Adrenal gland (tissue), 12 donors: ENCODE data around the gene DIPK2A. TPM values are rescaled to one million over a fixed set of nuclear protein-coding genes. Genes with fewer than 3 reads are reported as not detected.
A peak's percentile ranks its signal among the peaks of the same experiment; 100 is the strongest.

Experiments used
- DNase-seq, 7 donors: peaks; one replicate each; pipeline ENCODE4 v3.0.0-alpha.2; 2019 to 2020
- H3K27ac ChIP-seq, 5 donors: fragments of 200-600 bp; sonication (generic) in 4 of 5; 1 replicate in 3 of 5; 2 replicates in 2 of 5; pipeline versions ENCODE4 v1.5.1 to v1.8.0; 2016 to 2020; ENCODE audit warnings: mild to moderate bottlenecking in 1 of 5
- H3K27me3 ChIP-seq: fragments of 200-600 bp; 2 replicates; pipeline ENCODE4 v1.8.0; 2021
- H3K36me3 ChIP-seq, 2 donors: fragments of 200-600 bp; replicated peaks in 1 of 2; 1 replicate in 1 of 2; 2 replicates in 1 of 2; pipeline versions ENCODE4 v1.5.1 to v1.8.0; 2018 to 2022
- H3K4me1 ChIP-seq, 2 donors: fragments of 200-600 bp; replicated peaks in 1 of 2; 1 replicate in 1 of 2; 2 replicates in 1 of 2; pipeline versions ENCODE4 v1.5.1 to v1.8.0; 2018 to 2021
- H3K4me3 ChIP-seq, 4 donors: fragments of 200-600 bp; sonication (generic) in 3 of 4; one replicate each; pipeline ENCODE4 v1.5.1; 2016 to 2018
- H3K9me3 ChIP-seq, 3 donors: fragments of 200-600 bp; sonication (generic) in 1 of 3; replicated peaks in 1 of 3; 1 replicate in 2 of 3; 2 replicates in 1 of 3; pipeline versions ENCODE4 v1.5.1 to v1.8.0; 2016 to 2021
- POLR2A ChIP-seq, 2 donors: fragments of 450-650 bp; IDR thresholded peaks; one replicate each; pipeline ENCODE4 v1.6.1; 2017; ENCODE audit warnings: antibody characterized with exemption in 2 of 2, mild to moderate bottlenecking in 2 of 2, moderate library complexity in 1 of 2
- WGBS, 4 donors: extraction: QIAGEN DNeasy Blood & Tissue Kit in 2 of 4; methylation state at CpG; one replicate each; pipeline versions ENCODE4 v1.1.5 to v1.1.7; 2013 to 2017; 5-methylcytosine and 5-hydroxymethylcytosine counted together
- intact Hi-C, 2 donors: fragments of 100-400 bp; cut with DNase I; formaldehyde crosslinking; loops; one replicate each; pipeline versions ENCODE4 v1.14.1 to v1.15.0; 2022 to 2023
- polyA plus RNA-seq, 3 donors: library from polyadenylated mRNA; stranded (reverse); fragments of 200-250 nt in 2 of 3; fragments of 350-450 nt in 1 of 3; fragmentation: Illumina TruSeq in 1 of 3; extraction: RNeasy Lipid Tissue Mini Kit (QIAGEN cat#74804) in 1 of 3; gene quantifications; one replicate each; pipeline ENCODE4 v1.2.3, GENCODE V29; 2013 to 2014
- total RNA-seq, 9 donors: library from RNA; depleted of rRNA in 4 of 9; stranded (reverse); fragments of >200 nt in 4 of 9; fragments of 120-200 nt in 1 of 9; fragmentation: NEBNext Ultra II Directional in 1 of 9; extraction: Animal tissue kit (Norgen Biotek cat#: 25700) in 1 of 9; gene quantifications; one replicate each; pipeline versions ENCODE4 v1.1.0 to v1.2.4, GENCODE V29; 2013 to 2023
- TF ChIP-seq, protein P1 (sequence below), 6 experiments: fragments of 450-650 bp in 4 of 6; fragments of 200-600 bp in 2 of 6; sonication (generic) in 1 of 6; IDR thresholded peaks; 1 replicate in 5 of 6; 2 replicates in 1 of 6; pipeline versions ENCODE4 v1.5.1 to v1.8.0; 2016 to 2021; ENCODE audit warnings: antibody characterized with exemption in 6 of 6, mild to moderate bottlenecking in 2 of 6, moderate library complexity in 1 of 6
- donor health status: healthy with polysubstance abuse.
- donor health status: Bipolar disorder and iron deficiency.
- donor health status: DM: yes; HTN: yes; CAD: no.
- donor health status: DM: no; HTN: no; CAD: no.
- donor health status: DM: no; HTN: no; CAD: no.
- donor health status: DM: yes; HTN: yes; CAD: no.

DIPK2A gene
- total and polyA plus RNA-seq, 12 donors = 2.5 to 43.7 (median 19.3) TPM

DNA sequence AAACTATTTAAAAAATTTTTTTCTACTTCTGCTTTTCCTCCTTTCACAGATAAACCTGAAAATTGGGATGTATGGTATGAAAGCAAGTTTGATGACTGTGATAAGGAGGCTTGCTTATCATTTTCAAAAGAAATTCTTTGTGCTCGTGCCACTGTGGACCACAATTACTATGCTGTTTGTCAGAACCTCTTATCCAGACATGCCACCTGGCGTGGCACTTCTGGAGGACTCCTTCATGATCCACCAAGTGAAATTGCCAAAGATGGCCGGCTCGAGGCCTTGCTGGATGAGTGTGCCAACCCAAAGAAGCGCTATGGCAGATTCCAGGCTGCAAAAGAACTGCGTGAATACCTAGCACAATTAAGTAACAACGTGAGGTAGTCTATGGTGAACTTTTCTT lies 17.8 kb downstream of the DIPK2A start:
- H3K9me3 ChIP-seq = no peaks in the 10 kb centered on the region
- no peak for DNase-seq
- H3K27me3 ChIP-seq = no peaks in the 10 kb centered on the region
- 94 to 97% (median 97%) methylated on average over 7 of the region's 7 CpGs for WGBS, 4 donors
- H3K27ac ChIP-seq = no peak overlapping the region
- H3K36me3 ChIP-seq = no peaks in the 10 kb centered on the region
- intact Hi-C loops = no loop called here
- TF ChIP-seq, protein P1, sequence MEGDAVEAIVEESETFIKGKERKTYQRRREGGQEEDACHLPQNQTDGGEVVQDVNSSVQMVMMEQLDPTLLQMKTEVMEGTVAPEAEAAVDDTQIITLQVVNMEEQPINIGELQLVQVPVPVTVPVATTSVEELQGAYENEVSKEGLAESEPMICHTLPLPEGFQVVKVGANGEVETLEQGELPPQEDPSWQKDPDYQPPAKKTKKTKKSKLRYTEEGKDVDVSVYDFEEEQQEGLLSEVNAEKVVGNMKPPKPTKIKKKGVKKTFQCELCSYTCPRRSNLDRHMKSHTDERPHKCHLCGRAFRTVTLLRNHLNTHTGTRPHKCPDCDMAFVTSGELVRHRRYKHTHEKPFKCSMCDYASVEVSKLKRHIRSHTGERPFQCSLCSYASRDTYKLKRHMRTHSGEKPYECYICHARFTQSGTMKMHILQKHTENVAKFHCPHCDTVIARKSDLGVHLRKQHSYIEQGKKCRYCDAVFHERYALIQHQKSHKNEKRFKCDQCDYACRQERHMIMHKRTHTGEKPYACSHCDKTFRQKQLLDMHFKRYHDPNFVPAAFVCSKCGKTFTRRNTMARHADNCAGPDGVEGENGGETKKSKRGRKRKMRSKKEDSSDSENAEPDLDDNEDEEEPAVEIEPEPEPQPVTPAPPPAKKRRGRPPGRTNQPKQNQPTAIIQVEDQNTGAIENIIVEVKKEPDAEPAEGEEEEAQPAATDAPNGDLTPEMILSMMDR (IDR thresholded peaks at IDR 0.05) = no peak
- TF ChIP-seq POLR2A (IDR thresholded peaks at IDR 0.05) = no peak
- H3K4me3 ChIP-seq = no peak overlapping the region
- H3K4me1 ChIP-seq = no peaks in the 10 kb centered on the region

DNA sequence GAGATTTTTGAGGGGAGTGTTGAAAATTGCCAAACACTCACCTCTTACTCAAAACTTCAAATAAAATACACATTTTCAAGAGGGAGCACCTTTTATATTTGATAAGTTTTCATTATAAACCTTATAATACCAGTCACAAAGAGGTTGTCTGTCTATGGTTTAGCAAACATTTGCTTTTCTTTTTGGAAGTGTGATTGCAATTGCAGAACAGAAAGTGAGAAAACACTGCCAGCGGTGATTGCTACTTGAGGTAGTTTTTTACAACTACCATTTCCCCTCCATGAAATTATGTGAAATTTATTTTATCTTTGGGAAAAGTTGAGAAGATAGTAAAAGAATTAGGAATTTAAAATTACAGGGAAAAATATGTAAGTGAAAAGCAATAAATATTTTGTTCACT lies 20.1 kb downstream of the DIPK2A start:
- Histone ChIP-seq H3K4me3 (no peak overlapping the region), H3K27me3 (no peaks in the 10 kb centered on the region), H3K36me3 (no peaks in the 10 kb centered on the region), H3K9me3 (peaks cover 0 to 5% (median 0%) of the 10 kb centered on the region in 3 donors), H3K4me1 (no peaks in the 10 kb centered on the region), H3K27ac (no peak overlapping the region)
- no peak for TF ChIP-seq POLR2A (IDR thresholded peaks at IDR 0.05)
- TF ChIP-seq, protein P1 (IDR thresholded peaks at IDR 0.05) = no peak
- WGBS, 4 donors = 84 to 100% (median 90%) methylated on average over 1 of the region's 1 CpG
- DNase-seq = no peak
- intact Hi-C loops = no loop called here

DNA sequence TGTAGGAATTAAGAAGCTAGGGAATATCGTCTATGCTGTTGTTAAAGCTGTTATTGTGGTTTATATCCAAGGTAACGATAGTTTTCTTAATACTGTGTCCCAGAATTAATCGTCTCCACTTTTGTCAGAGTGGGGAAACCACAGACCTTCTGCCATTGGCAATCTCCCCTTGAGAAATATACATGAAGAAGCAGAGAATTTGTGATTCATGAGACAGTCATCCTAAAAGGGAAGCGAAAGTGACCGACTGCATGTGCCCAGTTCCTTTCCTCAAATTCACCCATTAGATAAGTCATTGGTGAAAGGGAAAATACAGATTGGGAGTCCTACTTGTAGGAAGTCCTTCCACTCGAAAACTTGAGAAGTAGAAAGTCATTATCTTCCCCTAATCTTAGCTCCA lies 26.6 kb downstream of the DIPK2A start:
- H3K27ac ChIP-seq = no peak overlapping the region
- no peak overlapping the region for H3K4me3 ChIP-seq
- H3K4me1 ChIP-seq = no peaks in the 10 kb centered on the region
- H3K27me3 ChIP-seq = no peaks in the 10 kb centered on the region
- TF ChIP-seq POLR2A (IDR thresholded peaks at IDR 0.05) = no peak
- TF ChIP-seq, protein P1 (IDR thresholded peaks at IDR 0.05) = no peak
- DNase-seq = peak in 1 of 7 donors; percentile 18
- WGBS, 4 donors = 82 to 89% (median 85%) methylated on average over 6 of the region's 6 CpGs
- intact Hi-C loops = no loop called here
- no peaks in the 10 kb centered on the region for H3K36me3 ChIP-seq
- H3K9me3 ChIP-seq = peaks cover 0 to 5% (median 0%) of the 10 kb centered on the region in 3 donors

DNA sequence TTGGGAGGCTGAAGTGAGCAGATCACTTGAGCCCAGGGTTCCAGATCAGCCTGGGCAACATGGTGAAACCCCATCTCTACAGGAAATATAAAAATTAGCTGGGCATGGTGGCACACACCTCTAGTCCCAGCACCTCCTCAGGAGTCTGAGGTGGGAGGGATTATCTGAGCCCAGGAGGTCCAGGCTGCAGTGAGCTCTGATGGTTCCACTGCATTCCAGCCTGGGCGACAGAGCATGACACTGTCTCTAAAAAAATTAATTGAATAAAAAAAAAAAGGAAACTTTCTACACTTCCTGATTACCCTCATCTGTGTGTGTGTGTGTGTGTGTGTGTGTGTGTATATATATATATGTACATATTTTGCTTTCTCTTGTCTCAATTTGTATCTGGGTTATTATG lies 31.4 kb downstream of the DIPK2A start:
- no peaks in the 10 kb centered on the region for H3K27me3 ChIP-seq
- no peaks in the 10 kb centered on the region for H3K36me3 ChIP-seq
- intact Hi-C loops = no loop called here
- no peaks in the 10 kb centered on the region for H3K4me1 ChIP-seq
- WGBS, 4 donors = 94 to 100% (median 99%) methylated on average over 1 of the region's 1 CpG
- TF ChIP-seq POLR2A (IDR thresholded peaks at IDR 0.05) = no peak
- TF ChIP-seq, protein P1 (IDR thresholded peaks at IDR 0.05) = no peak
- H3K27ac ChIP-seq = no peak overlapping the region
- no peak for DNase-seq
- H3K4me3 ChIP-seq = no peak overlapping the region
- H3K9me3 ChIP-seq = no peaks in the 10 kb centered on the region
